Astrocyte of the hippocampus (primary cell): ENCODE data around the gene CHCHD2.
"Not testable (repeated sequence)": the region's sequence is repeated elsewhere in the genome, so short reads cannot be mapped to it uniquely, and the experiment has no call there.

Experiments
- DNase-seq: peaks from one replicate; pipeline ENCODE4 v3.0.0; 2011; ENCODE audit warnings: low read depth, low spot score

CHCHD2 gene

DNA sequence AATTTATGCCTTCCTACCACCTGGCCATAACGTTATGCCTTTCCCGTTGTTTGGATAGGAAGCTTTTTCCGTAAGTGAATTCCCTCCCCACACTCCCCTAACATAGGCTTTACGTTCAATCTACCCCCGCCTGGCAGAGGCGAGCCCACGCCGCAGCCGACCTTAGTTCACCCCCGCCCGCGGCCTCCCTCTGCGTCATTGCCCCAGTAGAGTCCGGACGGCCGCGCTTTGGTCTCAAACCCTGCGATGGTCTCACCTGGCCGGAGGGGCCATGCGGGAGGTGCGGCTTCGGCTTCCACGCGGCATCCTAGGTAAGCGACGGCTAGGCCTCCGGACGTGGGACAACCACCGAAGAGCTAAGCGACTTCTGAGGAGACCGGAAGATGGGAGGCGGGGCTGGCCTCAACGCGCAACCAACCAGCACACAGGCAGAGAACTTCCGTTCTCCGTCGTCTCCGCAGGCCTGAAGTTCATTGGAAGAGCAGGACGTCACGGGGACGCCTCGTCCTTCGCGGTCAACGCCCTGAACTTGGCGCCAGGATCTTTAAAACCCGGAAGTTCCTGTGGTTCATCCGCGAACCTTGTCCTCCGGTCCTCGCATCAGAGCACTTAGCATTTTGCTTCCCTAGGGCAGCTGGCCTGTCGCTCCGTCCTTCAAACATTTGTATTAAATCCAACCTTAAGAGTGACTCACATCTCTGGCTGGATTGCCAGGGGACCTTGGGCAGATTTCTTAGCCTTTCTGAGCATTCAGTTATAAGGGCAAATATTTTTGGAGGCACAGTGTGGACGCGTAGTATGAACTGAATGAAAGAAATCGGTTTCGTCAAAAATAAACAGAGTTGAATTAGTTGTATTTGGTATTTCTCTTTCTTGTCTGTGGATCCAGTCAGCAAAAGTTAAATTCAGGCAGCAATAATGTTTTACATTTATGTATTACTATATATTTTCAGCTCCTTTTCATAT, at the start of gene CHCHD2:
Gene CHCHD2 (minus strand): TSS at position 369 of the 966 bp plus-strand sequence. CDS start 63 bp downstream, at position 306.
- peak; percentile 99 for DNase-seq

- DNase-seq, result not testable (repeated sequence)
Measured at GRCh38 chr7:56131062-56131461, 24.8 kb upstream of the CHCHD2 start.

- no peak for DNase-seq
Measured at GRCh38 chr7:56127241-56127975, 21.1 kb upstream of the CHCHD2 start.

GRCh38 chr7:56125831-56126230, 19.6 kb upstream of the CHCHD2 start:
- DNase-seq, result no peak

DNA sequence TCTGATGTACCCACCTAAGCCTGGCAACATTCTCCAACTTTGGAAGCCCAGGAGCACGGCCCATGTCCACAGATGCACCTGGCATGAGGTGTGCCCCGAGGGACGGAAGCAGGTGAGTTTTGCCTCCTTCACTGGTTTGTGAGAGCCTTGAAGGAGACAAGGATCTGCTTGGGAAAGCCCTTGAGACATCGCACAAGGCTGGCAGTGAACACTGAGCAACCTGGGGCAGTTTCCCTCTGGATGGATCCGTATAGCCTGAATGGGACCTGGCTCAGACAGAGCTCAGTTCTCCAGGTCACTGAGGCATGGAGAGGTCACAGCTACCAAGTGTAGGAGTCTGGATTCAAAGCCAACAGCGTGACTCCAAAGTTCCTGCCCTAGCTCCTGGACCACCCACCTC, 18.7 kb upstream of the CHCHD2 start:
- DNase-seq, result no peak

- DNase-seq, result no peak
Measured at GRCh38 chr7:56121440-56121839, 15.2 kb upstream of the CHCHD2 start.

DNA sequence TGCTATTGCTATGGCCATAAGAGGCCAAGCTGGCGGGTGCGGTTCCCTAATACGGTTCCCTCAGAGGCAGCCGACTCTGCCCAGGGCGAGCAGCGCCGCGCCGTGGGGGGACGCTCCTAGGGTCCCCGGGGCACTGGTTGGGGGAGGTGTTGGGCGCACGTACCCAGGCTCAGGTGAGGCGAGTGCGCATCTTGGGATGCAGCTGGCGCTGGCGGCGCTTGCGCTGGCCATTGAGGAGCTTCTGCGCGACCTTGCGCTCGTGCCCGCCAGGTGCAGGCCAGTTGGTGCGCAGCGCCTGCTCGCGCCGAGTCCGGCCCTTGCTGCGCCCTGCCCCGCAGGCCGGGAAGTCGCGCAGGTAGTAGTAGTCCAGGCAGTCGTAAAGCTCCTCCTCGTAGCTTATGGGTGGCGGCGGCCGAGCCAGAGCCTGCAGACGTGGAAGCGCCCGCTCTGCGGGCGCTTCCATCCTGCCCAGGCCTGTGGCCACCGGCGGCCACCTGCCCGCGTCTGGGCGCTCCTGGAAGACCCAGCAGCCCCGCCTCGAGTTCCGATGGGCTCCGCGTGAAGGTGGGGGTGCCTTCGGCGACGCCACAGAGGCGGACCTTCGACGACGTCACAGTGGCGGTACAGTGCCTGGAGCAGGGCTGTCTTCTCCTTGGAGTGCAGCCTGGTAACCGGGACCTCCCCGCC, 9.7 kb upstream of the CHCHD2 start, which contains the start of gene NUPR2:
Gene NUPR2 (minus strand): TSS at position 566 of the 687 bp plus-strand sequence. CDS start 103 bp downstream, at position 463.
- no peak for DNase-seq

- not testable (repeated sequence) for DNase-seq
Measured at GRCh38 chr7:56112244-56112643, 6.0 kb upstream of the CHCHD2 start.

DNA sequence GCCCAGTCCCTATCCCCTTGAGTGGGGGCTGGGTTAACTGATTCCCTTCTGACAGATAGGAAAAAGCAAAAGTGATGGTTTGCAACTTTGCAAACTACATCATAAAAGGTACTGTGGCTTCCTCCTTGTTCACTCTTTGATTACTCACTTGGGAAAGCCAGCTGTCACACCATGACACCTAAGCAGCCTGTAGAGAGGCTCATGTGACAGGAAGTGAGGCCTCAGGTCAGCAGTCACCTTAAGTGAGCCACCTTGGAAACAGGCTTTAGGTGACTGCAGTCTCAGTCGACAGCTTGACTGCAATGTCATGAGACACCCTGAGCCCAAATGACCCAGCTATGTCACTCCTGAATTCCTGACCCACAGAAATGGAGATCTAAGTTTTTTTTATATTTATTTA, 4.3 kb upstream of the CHCHD2 start:
- no peak for DNase-seq

- DNase-seq, result no peak
Measured at GRCh38 chr7:56107954-56108258, 1.6 kb upstream of the CHCHD2 start.

DNA sequence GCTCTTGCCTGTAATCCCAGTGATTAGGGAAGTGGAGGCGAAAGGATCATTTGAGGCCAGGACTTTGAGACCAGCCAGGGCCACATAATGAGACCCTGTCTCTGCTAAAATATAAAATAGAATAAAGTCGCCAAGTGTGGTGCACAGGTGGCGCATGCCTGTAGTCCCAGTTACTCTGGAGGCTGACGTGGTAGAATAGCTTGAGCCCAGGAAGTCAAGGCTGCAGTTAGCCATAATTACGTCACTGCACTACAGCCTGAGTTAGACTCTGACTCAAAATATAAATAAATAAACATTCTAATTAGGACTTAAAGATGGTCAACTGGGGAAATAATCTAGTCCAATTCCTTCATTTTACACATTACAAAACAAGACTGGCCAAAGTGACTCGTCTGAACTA, 768 bp downstream of the CHCHD2 start:
- peak; percentile 69 for DNase-seq

- not testable (repeated sequence) for DNase-seq
Measured at GRCh38 chr7:56104138-56104537, 2.1 kb downstream of the CHCHD2 start.

GRCh38 chr7:56099653-56100052, 6.6 kb downstream of the CHCHD2 start:
- DNase-seq, result no peak

- not testable (repeated sequence) for DNase-seq
Measured at GRCh38 chr7:56098187-56099008, 7.9 kb downstream of the CHCHD2 start.

DNA sequence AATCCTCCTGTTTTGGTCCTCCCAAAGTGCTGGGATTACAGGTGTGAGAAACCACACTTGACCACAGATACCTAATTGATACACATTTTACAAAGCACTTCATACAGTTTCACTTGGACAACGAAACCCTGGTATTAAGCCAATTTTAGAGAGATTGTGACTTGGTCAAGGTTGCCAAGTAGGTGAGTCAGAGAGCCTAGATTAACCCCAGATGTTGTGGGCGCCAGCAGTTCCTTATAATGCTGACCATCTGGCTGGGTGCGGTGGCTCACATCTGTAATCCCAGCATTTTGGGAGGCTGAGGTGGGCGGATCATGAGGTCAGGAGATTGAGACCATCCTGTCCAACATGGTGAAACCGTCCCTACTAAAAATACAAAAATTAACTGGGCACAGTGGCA, 8.6 kb downstream of the CHCHD2 start:
- DNase-seq, result peak; percentile 35

- peak; percentile 91 for DNase-seq
Measured at GRCh38 chr7:56092789-56093531, 13.3 kb downstream of the CHCHD2 start, which contains the start of gene PHKG1. Gene PHKG1 (minus strand): TSS chr7:56092952. CDS start chr7:56088941, 4,011 bp downstream.

DNA sequence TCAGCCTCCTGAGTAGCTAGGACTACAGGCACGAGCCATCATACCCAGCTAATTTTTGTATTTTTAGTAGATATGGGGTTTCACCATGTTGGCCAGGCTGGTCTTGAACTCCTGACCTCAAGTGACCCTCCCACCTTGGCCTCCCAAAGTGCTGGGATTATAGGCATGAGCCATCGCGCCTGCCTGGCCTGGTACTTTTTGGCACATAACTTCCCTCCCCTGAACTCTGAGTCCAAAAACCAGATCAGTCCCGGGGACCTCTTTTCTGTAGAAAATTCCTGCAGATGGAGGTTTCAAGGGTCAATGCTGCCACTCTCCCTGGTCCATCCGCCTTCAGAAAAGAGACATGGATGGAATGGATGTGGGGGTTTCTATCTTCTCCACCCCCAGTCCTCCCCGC, 13.9 kb downstream of the CHCHD2 start:
- DNase-seq, result not testable (repeated sequence)

DNA sequence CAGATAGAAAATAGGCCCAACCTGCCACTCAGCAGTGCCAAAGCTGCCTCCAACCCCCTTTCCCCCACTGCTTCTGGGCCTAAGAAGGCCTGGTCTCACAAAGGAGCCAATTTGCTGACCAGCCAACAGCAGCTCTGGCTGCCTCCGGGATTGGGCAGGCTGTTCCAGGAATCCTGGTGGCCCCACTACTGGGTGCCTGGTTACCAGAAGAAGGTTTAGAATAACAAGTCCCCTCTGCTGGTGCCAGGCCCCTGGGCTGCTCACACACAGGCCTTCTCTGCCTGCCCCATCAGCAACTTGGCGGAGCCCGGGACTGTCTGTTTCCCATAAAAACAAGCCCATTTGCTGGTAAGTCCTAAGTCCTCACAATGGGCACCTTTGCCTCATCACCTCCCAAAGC, 14.7 kb downstream of the CHCHD2 start:
- DNase-seq, result peak; percentile 76

DNA sequence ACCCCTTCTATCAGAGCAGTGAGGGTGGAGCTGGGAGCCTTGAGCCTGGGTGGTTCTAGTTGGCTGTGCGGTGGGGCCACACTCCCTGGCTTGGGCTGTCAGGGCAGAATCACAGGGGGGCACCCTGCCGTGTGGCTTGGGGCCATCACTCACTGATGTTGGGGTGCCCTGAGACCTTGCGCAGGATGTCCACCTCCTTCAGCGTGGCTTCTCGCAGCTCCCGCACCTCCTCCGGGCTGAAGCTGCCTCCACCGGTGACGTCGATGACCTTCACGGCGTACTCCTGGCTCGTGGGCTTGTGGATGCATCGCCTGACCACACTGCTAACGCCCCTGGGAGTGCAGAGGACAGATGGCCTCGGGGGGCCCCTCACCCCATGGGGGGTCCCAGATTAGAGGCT, 18.8 kb downstream of the CHCHD2 start:
- DNase-seq, result no peak

- no peak for DNase-seq
Measured at GRCh38 chr7:56086761-56087160, 19.5 kb downstream of the CHCHD2 start.
